ENCODE results near the gene NF1.
"Not testable (repeated sequence)": the region's sequence is repeated elsewhere in the genome, so short reads cannot be mapped to it uniquely, and the experiment has no call there.

GRCh38 chr17:31176143-31176542 lies 81.4 kb downstream of the NF1 start:
- not testable (repeated sequence) for TF ChIP-seq CTCF (IDR thresholded peaks at IDR 0.05; ENCODE audit: low read length); EZH2 (optimal IDR thresholded peaks at IDR 0.05; ENCODE audit: low read depth, low read length)
